Upper lobe of right lung (tissue), 1 donor: ENCODE measurements around the gene SSPN. TPM values are rescaled to one million over a fixed set of nuclear protein-coding genes. Genes with fewer than 3 reads are reported as not detected.

Experiments used
- ATAC-seq: fragments of 200-7000 bp; cut with Tn5 transposase; one replicate; pipeline ENCODE4 v1.9.1; 2020; ENCODE audit warnings: mild to moderate bottlenecking, moderate library complexity
- DNase-seq: peaks from one replicate; pipeline ENCODE4 v3.0.0-alpha.2; 2020
- H3K27ac ChIP-seq: fragments of 200-600 bp; one replicate; pipeline ENCODE4 v1.8.0; 2022
- H3K27me3 ChIP-seq: fragments of 200-600 bp; one replicate; pipeline ENCODE4 v1.8.0; 2022; ENCODE audit warnings: mild to moderate bottlenecking
- H3K36me3 ChIP-seq: fragments of 200-600 bp; one replicate; pipeline ENCODE4 v1.8.0; 2022
- H3K4me1 ChIP-seq: fragments of 200-600 bp; one replicate; pipeline ENCODE4 v1.8.0; 2022
- H3K4me3 ChIP-seq: fragments of 200-600 bp; one replicate; pipeline ENCODE4 v1.8.0; 2022; ENCODE audit warnings: mild to moderate bottlenecking
- H3K9me3 ChIP-seq: fragments of 200-600 bp; one replicate; pipeline ENCODE4 v1.8.0; 2022
- CTCF ChIP-seq: fragments of 200-600 bp; IDR thresholded peaks from one replicate; pipeline ENCODE4 v1.8.0; 2022; ENCODE audit warnings: antibody characterized with exemption
- intact Hi-C: fragments of 100-400 bp; cut with DNase I; formaldehyde crosslinking; loops from one replicate; pipeline ENCODE4 v1.11.0; 2022
- total RNA-seq: library from RNA; stranded (reverse); fragmentation: NEBNext Ultra II Directional; extraction: Animal tissue kit (Norgen Biotek cat#: 25700); gene quantifications from one replicate; pipeline ENCODE4 v1.2.1, GENCODE V29; 2021
- donor health status: DM: no; HTN: yes; CAD: no; lungs with severe emphysema.

Gene SSPN
- total RNA-seq, 1 donor from 2014 or later = 15.6 TPM

- Histone ChIP-seq H3K4me1 (no peaks in the 10 kb centered on the region), H3K27me3 (no peaks in the 10 kb centered on the region), H3K27ac (no peak overlapping the region), H3K36me3 (no peaks in the 10 kb centered on the region), H3K9me3 (no peaks in the 10 kb centered on the region), H3K4me3 (no peak overlapping the region)
- intact Hi-C loops = no loop called here
- DNase-seq = no peak
- no peak for TF ChIP-seq CTCF
- no peak for ATAC-seq
Measured at GRCh38 chr12:26214121-26214520, 18.7 kb downstream of the SSPN start.

GRCh38 chr12:26219736-26220135 is 24.4 kb downstream of the SSPN start:
- no peak overlapping the region for H3K27ac ChIP-seq
- DNase-seq (no peak), ATAC-seq (no peak)
- no peaks in the 10 kb centered on the region for H3K9me3 ChIP-seq
- H3K4me1 ChIP-seq = no peaks in the 10 kb centered on the region
- intact Hi-C loops = no loop called here
- no peak for TF ChIP-seq CTCF
- H3K27me3 ChIP-seq = no peaks in the 10 kb centered on the region
- no peaks in the 10 kb centered on the region for H3K36me3 ChIP-seq
- no peak overlapping the region for H3K4me3 ChIP-seq

- Histone ChIP-seq H3K4me1 (peaks cover 9% of the 10 kb centered on the region), H3K4me3 (no peak overlapping the region), H3K9me3 (no peaks in the 10 kb centered on the region), H3K27me3 (peaks cover 7% of the 10 kb centered on the region), H3K27ac (no peak overlapping the region), H3K36me3 (no peaks in the 10 kb centered on the region)
- DNase-seq (no peak), ATAC-seq (no peak)
- TF ChIP-seq CTCF = no peak
- intact Hi-C loops = no loop called here
Measured at GRCh38 chr12:26224657-26225056, 29.3 kb downstream of the SSPN start.

GRCh38 chr12:26226122-26226521 is 30.7 kb downstream of the SSPN start:
- H3K27ac ChIP-seq = no peak overlapping the region
- H3K27me3 ChIP-seq = peaks cover 7% of the 10 kb centered on the region
- intact Hi-C loops = no loop called here
- TF ChIP-seq CTCF = no peak
- peak overlapping the region; percentile 42 for H3K4me3 ChIP-seq
- no peaks in the 10 kb centered on the region for H3K36me3 ChIP-seq
- DNase-seq (no peak), ATAC-seq (no peak)
- H3K9me3 ChIP-seq = no peaks in the 10 kb centered on the region
- peaks cover 9% of the 10 kb centered on the region for H3K4me1 ChIP-seq

- intact Hi-C loops = no loop called here
- ATAC-seq (peak; percentile 64), DNase-seq (no peak)
- H3K4me1 ChIP-seq = peaks cover 9% of the 10 kb centered on the region
- H3K9me3 ChIP-seq = no peaks in the 10 kb centered on the region
- no peak overlapping the region for H3K27ac ChIP-seq
- H3K27me3 ChIP-seq = peaks cover 7% of the 10 kb centered on the region
- TF ChIP-seq CTCF = no peak
- H3K36me3 ChIP-seq = no peaks in the 10 kb centered on the region
- H3K4me3 ChIP-seq = peak overlapping the region; percentile 42
Measured at GRCh38 chr12:26226629-26227360, 31.4 kb downstream of the SSPN start.

GRCh38 chr12:26227361-26227745 is 32.0 kb downstream of the SSPN start:
- DNase-seq = no peak
- TF ChIP-seq CTCF = no peak
- Histone ChIP-seq H3K4me3 (no peak overlapping the region), H3K9me3 (no peaks in the 10 kb centered on the region), H3K4me1 (peaks cover 9% of the 10 kb centered on the region), H3K27me3 (peaks cover 7% of the 10 kb centered on the region), H3K27ac (no peak overlapping the region), H3K36me3 (no peaks in the 10 kb centered on the region)
- ATAC-seq = no peak
- intact Hi-C loops = no loop called here
